ENCODE measurements around the gene ARL4A.
A peak's percentile ranks its signal among the peaks of the same experiment; 100 is the strongest.

The ARL4A gene

GRCh38 chr7:12686891-12687717, at the start of gene ARL4A:
Gene ARL4A (plus strand): TSS chr7:12687633. CDS start chr7:12688255, 622 bp downstream.
- TF ChIP-seq CTCF (IDR thresholded peaks at IDR 0.05; ENCODE audit: poor library complexity, severe bottlenecking): peak; percentile 87
- Histone ChIP-seq H3K4me3 (ENCODE audit: severe bottlenecking) (peak within 1 kb of the TSS; percentile 55), H3K27ac (ENCODE audit: poor library complexity, severe bottlenecking) (peak within 1 kb of the TSS; percentile 76), H3K4me1 (ENCODE audit: insufficient read depth, poor library complexity, severe bottlenecking) (peaks cover 4% of the 10 kb centered on the region), H3K9me3 (ENCODE audit: severe bottlenecking) (no peaks in the 10 kb centered on the region), H3K27me3 (ENCODE audit: insufficient read depth, poor library complexity, severe bottlenecking) (no peaks in the 10 kb centered on the region), H3K36me3 (ENCODE audit: low read depth) (peaks cover 14% of the 10 kb centered on the region)
- DNase-seq (ENCODE audit: low spot score) (peak; percentile 99), ATAC-seq (ENCODE audit: low read depth) (peak; percentile 86)

GRCh38 chr7:12637819-12638592, 49.4 kb upstream of the ARL4A start:
- Histone ChIP-seq H3K36me3 (ENCODE audit: low read depth) (no peaks in the 10 kb centered on the region), H3K4me1 (ENCODE audit: insufficient read depth, poor library complexity, severe bottlenecking) (peaks cover 6% of the 10 kb centered on the region), H3K4me3 (ENCODE audit: severe bottlenecking) (no peak overlapping the region), H3K27ac (ENCODE audit: poor library complexity, severe bottlenecking) (no peak overlapping the region), H3K9me3 (ENCODE audit: severe bottlenecking) (no peaks in the 10 kb centered on the region), H3K27me3 (ENCODE audit: insufficient read depth, poor library complexity, severe bottlenecking) (no peaks in the 10 kb centered on the region)
- DNase-seq (ENCODE audit: low spot score): no peak
- no peak for ATAC-seq (ENCODE audit: low read depth)
- TF ChIP-seq CTCF (IDR thresholded peaks at IDR 0.05; ENCODE audit: poor library complexity, severe bottlenecking): no peak

GRCh38 chr7:12638851-12639456, 48.5 kb upstream of the ARL4A start:
- Histone ChIP-seq H3K27me3 (ENCODE audit: insufficient read depth, poor library complexity, severe bottlenecking) (no peaks in the 10 kb centered on the region), H3K4me1 (ENCODE audit: insufficient read depth, poor library complexity, severe bottlenecking) (peaks cover 6% of the 10 kb centered on the region), H3K36me3 (ENCODE audit: low read depth) (no peaks in the 10 kb centered on the region), H3K9me3 (ENCODE audit: severe bottlenecking) (no peaks in the 10 kb centered on the region), H3K4me3 (ENCODE audit: severe bottlenecking) (no peak overlapping the region), H3K27ac (ENCODE audit: poor library complexity, severe bottlenecking) (no peak overlapping the region)
- TF ChIP-seq CTCF (IDR thresholded peaks at IDR 0.05; ENCODE audit: poor library complexity, severe bottlenecking): peak; percentile 93
- ATAC-seq (ENCODE audit: low read depth) (no peak), DNase-seq (ENCODE audit: low spot score) (no peak)

- H3K27me3 ChIP-seq (ENCODE audit: insufficient read depth, poor library complexity, severe bottlenecking): no peaks in the 10 kb centered on the region
Measured at GRCh38 chr7:12640299-12641096, 46.9 kb upstream of the ARL4A start.

More at GRCh38 chr7:12640299-12641096, 46.9 kb upstream of the ARL4A start:
- ATAC-seq (ENCODE audit: low read depth) (no peak), DNase-seq (ENCODE audit: low spot score) (no peak)
- Histone ChIP-seq H3K27ac (ENCODE audit: poor library complexity, severe bottlenecking) (no peak overlapping the region), H3K4me1 (ENCODE audit: insufficient read depth, poor library complexity, severe bottlenecking) (peaks cover 6% of the 10 kb centered on the region), H3K9me3 (ENCODE audit: severe bottlenecking) (no peaks in the 10 kb centered on the region), H3K4me3 (ENCODE audit: severe bottlenecking) (no peak overlapping the region), H3K36me3 (ENCODE audit: low read depth) (no peaks in the 10 kb centered on the region)
- TF ChIP-seq CTCF (IDR thresholded peaks at IDR 0.05; ENCODE audit: poor library complexity, severe bottlenecking): no peak

All from RWPE2 (cell line).